HepG2 (cell line): ENCODE measurements around the gene BSN. TPM values are rescaled to one million over a fixed set of nuclear protein-coding genes. Genes with fewer than 3 reads are reported as not detected.

ENCODE experiments used
- BCL6 ChIP-seq: IDR thresholded peaks from 2 replicates; pipeline ENCODE4 v1.6.1; 2016; ENCODE audit warnings: missing genetic modification reagents, missing compliant biosample characterization
- CREM ChIP-seq, 2 experiments: sonication (generic) in 1 of 2; formaldehyde crosslinking in 1 of 2; IDR thresholded peaks; 2 replicates each; pipeline versions ENCODE4 v1.4.0 to v1.6.1; 2016 to 2020; ENCODE audit warnings: antibody characterized with exemption in 1 of 2, mild to moderate bottlenecking in 1 of 2, missing genetic modification reagents in 1 of 2
- JUND ChIP-seq: sonication (generic); formaldehyde crosslinking; IDR thresholded peaks from 2 replicates; pipeline ENCODE4 v1.8.0; 2022; ENCODE audit warnings: mild to moderate bottlenecking, missing genetic modification reagents
- KDM2A ChIP-seq: sonication (generic); formaldehyde crosslinking; IDR thresholded peaks from 2 replicates; pipeline ENCODE4 v1.4.0; 2020; ENCODE audit warnings: low read depth, missing genetic modification reagents, borderline replicate concordance
- KDM5A ChIP-seq: fragments of 200-600 bp; sonication (generic); IDR thresholded peaks from 2 replicates; pipeline ENCODE4 v1.7.0; 2018; ENCODE audit warnings: antibody characterized with exemption, mild to moderate bottlenecking, low read length, borderline replicate concordance
- KLF12 ChIP-seq: sonication (generic); formaldehyde crosslinking; IDR thresholded peaks from 2 replicates; pipeline ENCODE4 v1.4.0; 2020; ENCODE audit warnings: missing genetic modification reagents, borderline replicate concordance
- MEF2D ChIP-seq: sonication (generic); formaldehyde crosslinking; IDR thresholded peaks from 2 replicates; pipeline ENCODE4 v1.5.1; 2020; ENCODE audit warnings: mild to moderate bottlenecking, missing genetic modification reagents
- NCOA1 ChIP-seq: sonication (generic); formaldehyde crosslinking; IDR thresholded peaks from 2 replicates; pipeline ENCODE4 v1.9.0; 2021; ENCODE audit warnings: missing genetic modification reagents
- NCOR1 ChIP-seq: fragments of 200-600 bp; sonication (generic); IDR thresholded peaks from 2 replicates; pipeline ENCODE4 v1.7.0; 2017; ENCODE audit warnings: antibody characterized with exemption, low read length, borderline replicate concordance
- NFE2L1 ChIP-seq: sonication (generic); formaldehyde crosslinking; IDR thresholded peaks from 2 replicates; pipeline ENCODE4 v1.4.0; 2020; ENCODE audit warnings: missing genetic modification reagents, mild to moderate bottlenecking, borderline replicate concordance
- NKX3-1 ChIP-seq: sonication (generic); formaldehyde crosslinking; IDR thresholded peaks from 2 replicates; pipeline ENCODE4 v1.5.0; 2020; ENCODE audit warnings: missing genetic modification reagents
- PRMT3 ChIP-seq: sonication (generic); formaldehyde crosslinking; IDR thresholded peaks from 2 replicates; pipeline ENCODE4 v1.8.1; 2022; ENCODE audit warnings: low read depth, mild to moderate bottlenecking, moderate library complexity, missing genetic modification reagents, borderline replicate concordance
- REL ChIP-seq: sonication (generic); formaldehyde crosslinking; conservative IDR thresholded peaks from 2 replicates; pipeline ENCODE4 v1.8.0; 2022; ENCODE audit warnings: mild to moderate bottlenecking, missing genetic modification reagents, moderate library complexity
- SP140L ChIP-seq: sonication (generic); formaldehyde crosslinking; IDR thresholded peaks from 2 replicates; pipeline ENCODE4 v1.4.0; 2020; ENCODE audit warnings: missing genetic modification reagents, borderline replicate concordance
- ZBTB20 ChIP-seq: sonication (generic); formaldehyde crosslinking; IDR thresholded peaks from 2 replicates; pipeline ENCODE4 v1.8.1; 2023; ENCODE audit warnings: missing genetic modification reagents, low read depth, mild to moderate bottlenecking, borderline replicate concordance
- ZNF180 ChIP-seq: sonication (generic); formaldehyde crosslinking; IDR thresholded peaks from 2 replicates; pipeline ENCODE4 v1.4.0; 2020; ENCODE audit warnings: low read depth, missing genetic modification reagents, borderline replicate concordance
- ZNF326 ChIP-seq: sonication (generic); formaldehyde crosslinking; IDR thresholded peaks from 2 replicates; pipeline ENCODE4 v1.4.0; 2020; ENCODE audit warnings: missing genetic modification reagents, borderline replicate concordance
- ZNF329 ChIP-seq: sonication (generic); formaldehyde crosslinking; IDR thresholded peaks from 2 replicates; pipeline ENCODE4 v1.9.0; 2021; ENCODE audit warnings: low read depth, mild to moderate bottlenecking, missing genetic modification reagents
- ZNF337 ChIP-seq: sonication (generic); formaldehyde crosslinking; IDR thresholded peaks from 2 replicates; pipeline ENCODE4 v1.5.1; 2020; ENCODE audit warnings: missing genetic modification reagents, low read depth, mild to moderate bottlenecking, borderline replicate concordance
- ZNF431 ChIP-seq: sonication (generic); formaldehyde crosslinking; IDR thresholded peaks from 2 replicates; pipeline ENCODE4 v1.9.0; 2022; ENCODE audit warnings: missing genetic modification reagents, low read depth, mild to moderate bottlenecking, borderline replicate concordance
- ZNF720 ChIP-seq: sonication (generic); formaldehyde crosslinking; IDR thresholded peaks from 2 replicates; pipeline ENCODE4 v1.4.0; 2020; ENCODE audit warnings: missing genetic modification reagents
- ZNF780A ChIP-seq: sonication (generic); formaldehyde crosslinking; IDR thresholded peaks from 2 replicates; pipeline ENCODE4 v1.8.0; 2022; ENCODE audit warnings: mild to moderate bottlenecking, missing genetic modification reagents, moderate library complexity
- ZNF891 ChIP-seq: sonication (generic); formaldehyde crosslinking; IDR thresholded peaks from 2 replicates; pipeline ENCODE4 v1.5.0; 2020; ENCODE audit warnings: mild to moderate bottlenecking, missing genetic modification reagents
- polyA plus RNA-seq, 8 experiments: library from polyadenylated mRNA; depleted of rRNA in 3 of 8; stranded (reverse) in 7 of 8; unstranded in 1 of 8; fragments of >200 nt; fragmentation: Illumina TruSeq in 4 of 8; extraction: Trizol in 4 of 8; gene quantifications; 2 replicates each; pipeline versions ENCODE4 v1.2.1 to v1.2.3, GENCODE V29; 2011 to 2016; ENCODE audit warnings: low read depth in 4 of 8, missing spikeins in 1 of 8, mixed read lengths in 1 of 8; ENCODE audit not compliant: insufficient read depth in 1 of 8
- total RNA-seq, 5 experiments: library from RNA; depleted of rRNA; stranded (reverse); fragments of >200 nt; fragmentation: Illumina TruSeq; extraction: Trizol; gene quantifications; 2 replicates each; pipeline ENCODE4 v1.2.3, GENCODE V29; 2016; ENCODE audit warnings: low read depth in 1 of 5
- TF ChIP-seq, protein P1 (sequence below): sonication (generic); formaldehyde crosslinking; IDR thresholded peaks from 2 replicates; pipeline ENCODE4 v1.8.0; 2022; ENCODE audit warnings: missing genetic modification reagents, mild to moderate bottlenecking, moderate library complexity, borderline replicate concordance
- TF ChIP-seq, protein P2 (sequence below): sonication (generic); formaldehyde crosslinking; conservative IDR thresholded peaks from 2 replicates; pipeline ENCODE4 v1.4.0; 2020; ENCODE audit warnings: missing genetic modification reagents
- TF ChIP-seq, protein P3 (sequence below): sonication (generic); formaldehyde crosslinking; IDR thresholded peaks from 2 replicates; pipeline ENCODE4 v1.4.0; 2020; ENCODE audit warnings: mild to moderate bottlenecking, missing genetic modification reagents

BSN gene
- total and polyA plus RNA-seq, 2 of the 13 experiments (the other 11 are each of a cell fraction or from before 2014, with no cell fraction given): 0.42 to 0.86 TPM

DNA sequence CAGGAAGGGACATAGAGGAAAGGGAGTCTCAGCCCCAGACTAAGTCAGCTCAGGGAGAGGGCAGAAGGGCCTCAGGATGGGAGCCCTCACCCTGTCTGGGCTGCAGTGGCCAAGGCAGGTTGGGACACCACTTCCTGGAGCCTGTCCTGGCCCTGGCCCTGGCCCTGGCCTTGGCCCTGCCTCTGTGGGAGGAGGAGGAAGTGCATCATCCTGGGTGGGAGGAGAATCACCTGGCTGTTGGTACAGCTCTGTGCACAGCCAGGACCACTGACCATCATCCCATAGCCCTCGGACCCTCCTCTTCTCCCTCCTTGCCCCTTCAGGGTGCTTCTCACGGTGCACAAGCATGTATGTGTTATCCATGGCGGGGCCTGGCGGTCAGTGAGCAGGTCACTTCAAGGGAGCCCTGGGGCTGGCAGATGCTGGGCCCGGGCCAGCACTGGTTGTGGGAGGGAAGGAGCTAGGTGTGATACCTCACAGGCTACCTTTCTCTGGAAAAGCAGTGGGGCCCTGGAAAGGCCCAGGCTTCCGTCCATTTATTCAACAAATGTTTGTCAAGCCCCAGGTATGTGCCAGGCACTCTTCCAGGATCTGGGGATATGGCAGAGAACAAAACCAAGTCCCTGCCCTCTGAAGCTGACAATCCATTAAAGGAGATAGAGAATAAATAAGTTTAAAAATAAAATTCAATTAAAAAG lies 111.7 kb downstream of the BSN start (continued):
- TF ChIP-seq, protein P1, sequence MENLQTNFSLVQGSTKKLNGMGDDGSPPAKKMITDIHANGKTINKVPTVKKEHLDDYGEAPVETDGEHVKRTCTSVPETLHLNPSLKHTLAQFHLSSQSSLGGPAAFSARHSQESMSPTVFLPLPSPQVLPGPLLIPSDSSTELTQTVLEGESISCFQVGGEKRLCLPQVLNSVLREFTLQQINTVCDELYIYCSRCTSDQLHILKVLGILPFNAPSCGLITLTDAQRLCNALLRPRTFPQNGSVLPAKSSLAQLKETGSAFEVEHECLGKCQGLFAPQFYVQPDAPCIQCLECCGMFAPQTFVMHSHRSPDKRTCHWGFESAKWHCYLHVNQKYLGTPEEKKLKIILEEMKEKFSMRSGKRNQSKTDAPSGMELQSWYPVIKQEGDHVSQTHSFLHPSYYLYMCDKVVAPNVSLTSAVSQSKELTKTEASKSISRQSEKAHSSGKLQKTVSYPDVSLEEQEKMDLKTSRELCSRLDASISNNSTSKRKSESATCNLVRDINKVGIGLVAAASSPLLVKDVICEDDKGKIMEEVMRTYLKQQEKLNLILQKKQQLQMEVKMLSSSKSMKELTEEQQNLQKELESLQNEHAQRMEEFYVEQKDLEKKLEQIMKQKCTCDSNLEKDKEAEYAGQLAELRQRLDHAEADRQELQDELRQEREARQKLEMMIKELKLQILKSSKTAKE (CRISPR knock-in tag): peak; percentile 81; the same call in 1 of the 2 replicates
- TF ChIP-seq ZNF326 (no peak), MEF2D (CRISPR knock-in tag) (peak; percentile 39; the same call in 1 of the 2 replicates), NKX3-1 (no peak), NCOA1 (no peak), REL (CRISPR knock-in tag) (no peak), CREM (IDR thresholded peaks at IDR 0.05) (0 out of 2 replicates have a peak, but pooled peaks have one; percentile 16), CREM (CRISPR knock-in tag; IDR thresholded peaks at IDR 0.05) (no peak), ZBTB20 (peak; percentile 50; the same call in 1 of the 2 replicates), NFE2L1 (no peak), ZNF780A (CRISPR knock-in tag) (no peak), ZNF180 (CRISPR knock-in tag) (no peak), NCOR1 (0 out of 2 replicates have a peak, but pooled peaks have one; percentile 14), ZNF720 (CRISPR knock-in tag) (no peak), ZNF337 (CRISPR knock-in tag) (no peak), PRMT3 (CRISPR knock-in tag) (no peak), ZNF891 (peak; percentile 79; the same call in 1 of the 2 replicates), KLF12 (CRISPR knock-in tag) (no peak), KDM5A (no peak), SP140L (CRISPR knock-in tag) (no peak), ZNF329 (no peak), JUND (CRISPR knock-in tag) (peak; percentile 68), KDM2A (no peak), BCL6 (CRISPR knock-in tag) (peak; percentile 39; the same call in 1 of the 2 replicates), ZNF431 (CRISPR knock-in tag) (no peak)
- TF ChIP-seq, protein P2, sequence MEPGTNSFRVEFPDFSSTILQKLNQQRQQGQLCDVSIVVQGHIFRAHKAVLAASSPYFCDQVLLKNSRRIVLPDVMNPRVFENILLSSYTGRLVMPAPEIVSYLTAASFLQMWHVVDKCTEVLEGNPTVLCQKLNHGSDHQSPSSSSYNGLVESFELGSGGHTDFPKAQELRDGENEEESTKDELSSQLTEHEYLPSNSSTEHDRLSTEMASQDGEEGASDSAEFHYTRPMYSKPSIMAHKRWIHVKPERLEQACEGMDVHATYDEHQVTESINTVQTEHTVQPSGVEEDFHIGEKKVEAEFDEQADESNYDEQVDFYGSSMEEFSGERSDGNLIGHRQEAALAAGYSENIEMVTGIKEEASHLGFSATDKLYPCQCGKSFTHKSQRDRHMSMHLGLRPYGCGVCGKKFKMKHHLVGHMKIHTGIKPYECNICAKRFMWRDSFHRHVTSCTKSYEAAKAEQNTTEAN: no peak
- TF ChIP-seq, protein P3, sequence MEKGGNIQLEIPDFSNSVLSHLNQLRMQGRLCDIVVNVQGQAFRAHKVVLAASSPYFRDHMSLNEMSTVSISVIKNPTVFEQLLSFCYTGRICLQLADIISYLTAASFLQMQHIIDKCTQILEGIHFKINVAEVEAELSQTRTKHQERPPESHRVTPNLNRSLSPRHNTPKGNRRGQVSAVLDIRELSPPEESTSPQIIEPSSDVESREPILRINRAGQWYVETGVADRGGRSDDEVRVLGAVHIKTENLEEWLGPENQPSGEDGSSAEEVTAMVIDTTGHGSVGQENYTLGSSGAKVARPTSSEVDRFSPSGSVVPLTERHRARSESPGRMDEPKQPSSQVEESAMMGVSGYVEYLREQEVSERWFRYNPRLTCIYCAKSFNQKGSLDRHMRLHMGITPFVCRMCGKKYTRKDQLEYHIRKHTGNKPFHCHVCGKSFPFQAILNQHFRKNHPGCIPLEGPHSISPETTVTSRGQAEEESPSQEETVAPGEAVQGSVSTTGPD (CRISPR knock-in tag): no peak
